ENCODE measurements around the gene DYSF.

DYSF gene

DNA sequence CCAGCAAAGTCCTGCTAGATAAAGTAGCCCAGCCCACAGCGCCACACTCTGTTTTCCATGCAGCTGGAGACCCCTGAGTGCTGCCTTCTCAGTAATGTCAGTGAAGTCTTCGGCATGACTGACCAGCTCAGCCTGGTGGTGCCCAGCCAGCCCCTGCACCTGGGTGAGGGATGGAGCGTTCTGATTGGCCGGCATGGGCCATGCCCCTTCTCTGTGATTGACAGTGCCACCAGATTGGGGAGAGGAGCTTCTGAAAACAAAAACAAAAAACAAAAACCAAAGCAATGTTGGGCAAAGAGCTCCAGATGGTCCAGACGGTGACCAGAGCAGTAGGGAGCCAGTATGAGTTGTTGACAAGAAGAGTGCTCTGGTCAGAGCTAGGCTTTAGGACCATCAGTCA is 122.6 kb downstream of the DYSF start:
- DNase-seq (ENCODE audit: low read depth), result no peak

- no peak for DNase-seq (ENCODE audit: low read depth)
These were observed 123.2 kb downstream of the DYSF start for GRCh38 chr2:71576541-71576940.

DNA sequence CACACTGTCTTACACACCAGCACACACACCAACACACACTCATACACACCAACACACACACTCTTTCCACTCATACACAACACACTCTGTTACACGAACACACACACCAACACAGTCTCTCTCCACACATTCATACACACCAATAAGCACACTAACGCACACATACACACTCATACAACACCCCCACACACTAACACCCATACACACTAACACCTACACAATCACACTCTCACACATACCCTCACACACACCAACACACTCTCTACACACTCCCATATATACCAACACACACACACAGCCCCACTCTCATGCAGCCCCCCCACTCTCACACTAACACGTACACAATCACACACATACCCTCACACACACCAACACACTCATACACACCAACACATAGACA is 123.8 kb downstream of the DYSF start:
- DNase-seq (ENCODE audit: low read depth), result no peak

- DNase-seq (ENCODE audit: low read depth), result no peak
These were observed 125.5 kb downstream of the DYSF start for GRCh38 chr2:71578767-71579342.

DNA sequence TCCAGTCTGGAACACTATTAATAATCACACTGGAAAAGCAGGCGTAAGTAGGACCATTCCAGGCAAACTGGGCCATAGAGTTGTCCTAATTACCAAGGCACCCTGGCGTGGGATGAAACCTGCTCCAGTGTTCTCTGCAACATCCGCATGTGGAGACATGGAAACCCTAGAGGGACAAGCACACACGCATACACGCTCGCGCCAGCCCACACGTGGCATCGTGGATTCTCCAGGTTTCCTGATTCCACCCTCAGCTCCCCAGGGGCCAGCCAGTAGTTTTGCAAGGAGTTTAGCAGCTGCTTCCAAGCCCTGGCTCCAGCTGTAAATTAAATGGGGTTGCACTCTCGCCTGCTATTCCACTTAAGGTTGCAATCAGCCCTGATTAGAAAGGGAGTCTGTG is 127.7 kb downstream of the DYSF start:
- DNase-seq (ENCODE audit: low read depth), result no peak

- DNase-seq (ENCODE audit: low read depth), result no peak
These were observed 130.5 kb downstream of the DYSF start for GRCh38 chr2:71583876-71584275.

GRCh38 chr2:71586471-71586870 is 133.1 kb downstream of the DYSF start:
- DNase-seq (ENCODE audit: low read depth), result no peak

DNA sequence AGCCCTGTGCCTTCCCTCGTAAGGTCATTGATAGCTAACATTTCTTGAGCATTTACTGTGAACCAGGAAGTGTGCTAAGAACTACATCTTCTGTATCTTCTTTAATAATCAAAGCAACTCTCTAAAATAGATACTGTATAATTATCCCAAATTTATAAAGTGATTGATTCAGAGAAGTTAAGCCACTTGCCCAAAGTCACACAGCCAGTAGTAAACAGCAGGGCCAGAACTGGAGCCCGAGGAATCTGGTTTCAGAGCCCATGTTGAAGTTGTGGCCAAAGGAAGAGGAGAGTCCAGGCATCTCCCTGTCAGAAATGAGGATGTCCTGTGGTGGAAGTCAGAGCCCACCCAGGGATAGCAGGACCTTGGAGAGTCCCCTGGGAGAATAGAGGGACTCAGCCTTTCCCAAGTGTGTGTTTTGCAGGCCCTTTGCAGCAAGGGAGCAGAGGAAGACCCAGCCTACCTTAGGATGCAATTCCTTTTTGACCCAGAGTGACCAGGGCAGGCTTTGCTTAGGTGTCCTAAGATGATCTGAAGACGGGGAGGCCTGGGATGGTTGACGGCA is 134.2 kb downstream of the DYSF start:
- DNase-seq (ENCODE audit: low read depth), result no peak

- no peak for DNase-seq (ENCODE audit: low read depth)
These were observed 135.3 kb downstream of the DYSF start for GRCh38 chr2:71588497-71589170.

GRCh38 chr2:71589763-71590162 is 136.4 kb downstream of the DYSF start:
- DNase-seq (ENCODE audit: low read depth), result no peak

- DNase-seq (ENCODE audit: low read depth), result no peak
These were observed 137.7 kb downstream of the DYSF start for GRCh38 chr2:71591044-71591443.

DNA sequence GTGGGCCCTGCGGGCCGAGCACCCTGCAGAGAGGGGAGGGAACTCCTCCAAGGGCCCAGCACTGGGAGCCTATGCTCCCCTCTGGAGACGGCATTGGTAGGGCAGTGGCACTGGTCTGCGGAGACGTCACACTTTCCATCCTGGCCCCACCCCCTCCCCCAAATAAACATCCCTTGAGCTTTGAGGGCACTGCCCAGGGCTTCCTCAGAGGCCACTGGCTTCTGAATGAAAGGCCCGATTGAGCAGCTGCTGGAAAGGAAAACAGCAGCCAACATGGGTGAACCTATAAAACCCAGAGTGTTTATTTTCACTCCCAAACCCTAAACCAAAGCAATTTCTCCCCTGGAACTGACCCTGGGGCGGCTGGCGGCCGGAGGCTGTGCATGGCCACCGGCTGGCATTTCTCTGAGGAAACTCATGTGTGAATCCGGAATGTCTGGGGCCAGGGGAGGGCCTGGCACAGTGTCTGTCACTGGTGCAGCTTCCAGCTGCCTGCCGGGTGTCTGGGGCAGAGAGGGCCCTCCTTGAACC is 138.9 kb downstream of the DYSF start:
- DNase-seq (ENCODE audit: low read depth), result no peak

GRCh38 chr2:71595569-71595968 is 142.2 kb downstream of the DYSF start:
- no peak for DNase-seq (ENCODE audit: low read depth)

- no peak for DNase-seq (ENCODE audit: low read depth)
These were observed 142.7 kb downstream of the DYSF start for GRCh38 chr2:71596011-71596410.

GRCh38 chr2:71597756-71598155 is 144.4 kb downstream of the DYSF start:
- no peak for DNase-seq (ENCODE audit: low read depth)

DNA sequence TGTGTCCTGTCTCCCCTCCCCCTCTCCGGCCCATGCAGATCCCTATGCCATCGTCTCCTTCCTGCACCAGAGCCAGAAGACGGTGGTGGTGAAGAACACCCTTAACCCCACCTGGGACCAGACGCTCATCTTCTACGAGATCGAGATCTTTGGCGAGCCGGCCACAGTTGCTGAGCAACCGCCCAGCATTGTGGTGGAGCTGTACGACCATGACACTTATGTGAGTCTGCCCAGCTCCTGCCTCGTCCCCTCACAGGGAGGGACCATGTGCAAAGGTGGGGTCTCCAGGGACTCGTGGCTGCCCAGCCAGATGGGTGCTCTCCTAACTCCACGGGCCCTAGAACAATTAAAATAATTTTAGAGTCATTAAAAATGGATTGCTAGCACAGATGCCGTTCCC is 145.2 kb downstream of the DYSF start:
- DNase-seq (ENCODE audit: low read depth), result no peak

GRCh38 chr2:71599038-71599437 is 145.7 kb downstream of the DYSF start:
- DNase-seq (ENCODE audit: low read depth), result no peak

DNA sequence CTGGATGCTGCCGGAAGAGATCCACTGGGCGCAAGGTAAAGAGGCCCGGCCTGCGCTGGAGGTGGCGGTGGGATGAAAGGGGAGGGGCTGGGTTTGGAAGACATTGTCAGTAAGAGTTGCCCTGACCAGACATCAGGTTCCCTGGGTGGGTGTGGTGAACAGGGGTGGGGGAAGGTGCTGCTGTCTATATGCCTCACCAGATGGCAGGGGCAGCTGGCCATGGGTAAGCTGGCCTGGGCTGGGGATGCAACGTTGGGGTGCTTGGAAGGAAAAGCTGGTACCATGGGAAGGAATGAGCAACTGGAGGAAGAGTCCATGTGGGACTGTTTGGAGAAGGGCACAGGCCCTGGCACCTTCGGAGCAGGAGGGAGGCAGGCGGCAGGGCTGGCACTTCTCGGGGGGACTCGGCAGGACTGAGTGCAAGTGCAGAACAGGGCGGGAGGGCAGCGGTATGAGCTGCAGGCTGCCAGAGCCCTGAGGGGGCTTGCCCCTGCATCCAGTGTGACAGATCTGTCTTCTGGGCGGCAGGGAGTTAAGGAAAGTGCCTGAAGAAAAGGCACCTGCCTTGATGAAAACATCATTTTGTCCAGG is 146.4 kb downstream of the DYSF start:
- no peak for DNase-seq (ENCODE audit: low read depth)

DNA sequence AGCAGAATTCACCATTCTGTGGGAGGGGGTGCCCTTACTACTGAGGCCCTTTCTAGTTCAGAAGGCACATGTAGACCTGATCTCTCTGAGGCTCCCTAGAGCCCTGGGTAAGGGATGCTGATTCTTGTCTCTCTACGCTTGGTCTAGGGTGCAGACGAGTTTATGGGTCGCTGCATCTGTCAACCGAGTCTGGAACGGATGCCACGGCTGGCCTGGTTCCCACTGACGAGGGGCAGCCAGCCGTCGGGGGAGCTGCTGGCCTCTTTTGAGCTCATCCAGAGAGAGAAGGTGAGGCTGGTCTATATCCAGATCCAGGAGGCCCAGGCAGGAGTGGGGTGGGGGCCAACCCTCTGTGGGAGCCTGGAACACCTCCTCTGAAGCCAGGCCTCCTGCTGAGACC is 147.2 kb downstream of the DYSF start:
- DNase-seq (ENCODE audit: low read depth), result no peak

DNA sequence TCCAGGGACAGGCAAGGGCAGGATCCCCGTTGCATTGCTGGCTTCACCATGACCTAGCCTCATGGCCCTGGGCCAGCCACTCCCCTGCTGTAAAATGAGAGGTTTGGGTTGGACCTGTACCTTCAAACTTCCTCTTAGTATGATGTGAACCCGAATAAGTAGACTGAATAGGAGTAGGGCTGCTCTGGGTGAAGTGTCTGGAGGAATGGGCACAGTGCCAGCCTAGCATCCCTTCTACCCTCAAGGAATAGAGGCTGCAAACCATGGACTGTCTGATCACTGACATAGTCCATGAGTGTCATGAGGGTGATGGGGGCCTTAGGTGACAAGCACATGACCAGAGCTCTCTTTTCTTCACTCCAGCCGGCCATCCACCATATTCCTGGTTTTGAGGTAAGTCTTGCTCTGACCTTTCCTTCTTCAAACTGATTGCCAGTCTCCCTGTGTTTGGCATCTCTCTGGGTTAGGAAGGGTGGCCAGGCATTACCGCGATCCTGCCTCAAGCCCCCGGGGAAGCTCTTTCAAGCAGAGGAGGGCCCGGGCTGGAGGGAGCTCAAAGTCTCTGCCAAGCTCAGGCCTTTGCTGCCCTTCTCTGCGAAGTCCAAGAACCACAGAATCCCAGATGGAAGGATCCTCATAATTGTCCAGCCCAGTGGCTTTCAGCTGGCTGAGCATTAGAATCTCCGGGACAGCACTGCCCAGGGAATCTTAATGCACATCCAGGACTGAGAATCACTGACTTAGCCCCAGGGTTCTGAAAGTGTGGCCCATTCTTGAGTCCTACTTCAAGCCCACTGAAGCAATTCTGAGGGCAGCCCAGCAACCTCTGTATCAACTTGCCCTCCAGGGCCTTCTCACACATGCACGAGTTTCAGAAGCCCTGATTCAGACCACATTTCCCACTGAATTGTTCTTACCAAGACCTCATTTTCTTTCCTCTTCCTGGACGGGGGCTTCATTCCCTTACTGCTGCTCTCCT is 148.1 kb downstream of the DYSF start:
- no peak for DNase-seq (ENCODE audit: low read depth)

DNA sequence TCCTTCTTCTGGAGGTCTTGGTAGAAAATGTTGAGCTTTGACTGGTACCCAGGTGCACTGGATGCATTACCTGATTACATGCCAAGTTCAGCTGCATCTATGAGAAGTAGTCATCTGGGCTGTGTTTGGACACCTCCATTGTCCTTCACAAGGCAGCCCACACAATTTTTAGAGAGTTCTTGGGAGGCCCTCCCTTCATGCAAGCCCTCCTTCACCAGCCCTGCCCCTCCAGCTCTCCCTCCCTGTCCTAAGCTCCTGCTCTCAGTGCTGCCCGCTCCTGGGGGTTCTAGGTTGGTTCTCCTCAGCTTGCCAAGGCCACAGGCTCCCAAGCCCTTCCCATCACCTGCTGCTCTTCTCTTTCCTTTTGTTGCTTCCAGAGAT is 148.7 kb downstream of the DYSF start:
- no peak for DNase-seq (ENCODE audit: low read depth)

DNA sequence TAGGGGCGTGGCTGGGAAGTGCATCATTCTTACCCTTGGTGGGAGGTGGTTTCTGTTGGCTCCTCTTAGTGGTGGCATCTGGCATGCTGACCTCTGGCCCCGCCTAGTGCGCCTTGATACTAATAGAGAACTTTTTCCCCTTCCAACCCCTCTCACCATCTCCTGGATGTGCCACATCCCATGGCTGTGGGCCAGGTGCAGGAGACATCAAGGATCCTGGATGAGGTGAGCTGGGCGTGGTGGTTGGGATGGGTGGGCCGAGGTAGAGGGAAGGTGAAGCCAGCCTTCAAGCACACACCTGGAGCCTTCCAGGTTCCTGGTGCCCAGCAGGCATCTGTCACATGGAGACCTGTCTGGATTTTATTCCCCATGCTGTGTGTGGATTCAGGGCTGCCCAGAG is 149.2 kb downstream of the DYSF start:
- DNase-seq (ENCODE audit: low read depth), result no peak

All from CMK (cell line).